ENCODE measurements around the gene LSM3.
"Not testable (repeated sequence)": the region's sequence is repeated elsewhere in the genome, so short reads cannot be mapped to it uniquely, and the experiment has no call there.

LSM3 gene

GRCh38 chr3:14216257-14217048 is 37.8 kb downstream of the LSM3 start:
- H3K9me3 ChIP-seq (ENCODE audit: control insufficient read depth, low read length) = no peaks in the 10 kb centered on the region
- no peaks in the 10 kb centered on the region for H3K27me3 ChIP-seq (ENCODE audit: control insufficient read depth, insufficient read depth, low read length, poor library complexity, severe bottlenecking)
- H3K27ac ChIP-seq (ENCODE audit: insufficient read depth, low read depth, low read length, poor library complexity, severe bottlenecking) = no peak overlapping the region
- no peaks in the 10 kb centered on the region for H3K36me3 ChIP-seq (ENCODE audit: control insufficient read depth, insufficient read depth, low read length)
- no peak overlapping the region for H3K4me3 ChIP-seq (ENCODE audit: insufficient read depth, low read depth, low read length)
- no peaks in the 10 kb centered on the region for H3K4me1 ChIP-seq (ENCODE audit: control insufficient read depth, insufficient read depth, low read length)
- WGBS, 2 experiments = 70 to 73% methylated on average over 22 of the region's 22 CpGs

GRCh38 chr3:14218355-14218754 is 39.7 kb downstream of the LSM3 start:
- Histone ChIP-seq H3K27ac (ENCODE audit: insufficient read depth, low read depth, low read length, poor library complexity, severe bottlenecking) (no peak overlapping the region), H3K9me3 (ENCODE audit: control insufficient read depth, low read length) (no peaks in the 10 kb centered on the region), H3K27me3 (ENCODE audit: control insufficient read depth, insufficient read depth, low read length, poor library complexity, severe bottlenecking) (no peaks in the 10 kb centered on the region), H3K36me3 (ENCODE audit: control insufficient read depth, insufficient read depth, low read length) (no peaks in the 10 kb centered on the region), H3K4me1 (ENCODE audit: control insufficient read depth, insufficient read depth, low read length) (no peaks in the 10 kb centered on the region), H3K4me3 (ENCODE audit: insufficient read depth, low read depth, low read length) (no peak overlapping the region)

GRCh38 chr3:14220933-14221332 is 42.3 kb downstream of the LSM3 start:
- Histone ChIP-seq H3K4me3 (ENCODE audit: insufficient read depth, low read depth, low read length) (no peak overlapping the region), H3K36me3 (ENCODE audit: control insufficient read depth, insufficient read depth, low read length) (no peaks in the 10 kb centered on the region), H3K27me3 (ENCODE audit: control insufficient read depth, insufficient read depth, low read length, poor library complexity, severe bottlenecking) (no peaks in the 10 kb centered on the region), H3K9me3 (ENCODE audit: control insufficient read depth, low read length) (no peaks in the 10 kb centered on the region), H3K27ac (ENCODE audit: insufficient read depth, low read depth, low read length, poor library complexity, severe bottlenecking) (no peak overlapping the region), H3K4me1 (ENCODE audit: control insufficient read depth, insufficient read depth, low read length) (no peaks in the 10 kb centered on the region)
- no CpG with 5 or more reads among the region's 1 CpG for WGBS, 2 experiments

- no peaks in the 10 kb centered on the region for H3K9me3 ChIP-seq (ENCODE audit: control insufficient read depth, low read length)
- H3K36me3 ChIP-seq (ENCODE audit: control insufficient read depth, insufficient read depth, low read length) = no peaks in the 10 kb centered on the region
- no peaks in the 10 kb centered on the region for H3K27me3 ChIP-seq (ENCODE audit: control insufficient read depth, insufficient read depth, low read length, poor library complexity, severe bottlenecking)
- no peaks in the 10 kb centered on the region for H3K4me1 ChIP-seq (ENCODE audit: control insufficient read depth, insufficient read depth, low read length)
- no peak overlapping the region for H3K27ac ChIP-seq (ENCODE audit: insufficient read depth, low read depth, low read length, poor library complexity, severe bottlenecking)
- 89 to 94% methylated on average over 1 of the region's 1 CpG for WGBS, 2 experiments
- no peak overlapping the region for H3K4me3 ChIP-seq (ENCODE audit: insufficient read depth, low read depth, low read length)
Measured at GRCh38 chr3:14221902-14222301, 43.3 kb downstream of the LSM3 start.

- Histone ChIP-seq H3K4me1 (ENCODE audit: control insufficient read depth, insufficient read depth, low read length) (no peaks in the 10 kb centered on the region), H3K27me3 (ENCODE audit: control insufficient read depth, insufficient read depth, low read length, poor library complexity, severe bottlenecking) (no peaks in the 10 kb centered on the region)
- 100% methylated on average over 1 of the region's 1 CpG; no CpG with 5 or more reads in 1 of the 2 experiments for WGBS, 2 experiments
Measured at GRCh38 chr3:14222457-14222856, 43.8 kb downstream of the LSM3 start.

GRCh38 chr3:14222900-14223594 is 44.4 kb downstream of the LSM3 start:
- Histone ChIP-seq H3K36me3 (ENCODE audit: control insufficient read depth, insufficient read depth, low read length) (no peaks in the 10 kb centered on the region), H3K4me1 (ENCODE audit: control insufficient read depth, insufficient read depth, low read length) (no peaks in the 10 kb centered on the region), H3K27me3 (ENCODE audit: control insufficient read depth, insufficient read depth, low read length, poor library complexity, severe bottlenecking) (no peaks in the 10 kb centered on the region), H3K4me3 (ENCODE audit: insufficient read depth, low read depth, low read length) (no peak overlapping the region), H3K9me3 (ENCODE audit: control insufficient read depth, low read length) (no peaks in the 10 kb centered on the region), H3K27ac (ENCODE audit: insufficient read depth, low read depth, low read length, poor library complexity, severe bottlenecking) (no peak overlapping the region)
- 86 to 89% methylated on average over 3 of the region's 3 CpGs for WGBS, 2 experiments

More at GRCh38 chr3:14222457-14222856, 43.8 kb downstream of the LSM3 start:
- H3K36me3 ChIP-seq (ENCODE audit: control insufficient read depth, insufficient read depth, low read length) = no peaks in the 10 kb centered on the region
- H3K27ac ChIP-seq (ENCODE audit: insufficient read depth, low read depth, low read length, poor library complexity, severe bottlenecking) = no peak overlapping the region
- H3K9me3 ChIP-seq (ENCODE audit: control insufficient read depth, low read length) = no peaks in the 10 kb centered on the region
- no peak overlapping the region for H3K4me3 ChIP-seq (ENCODE audit: insufficient read depth, low read depth, low read length)

- Histone ChIP-seq H3K27me3 (ENCODE audit: control insufficient read depth, insufficient read depth, low read length, poor library complexity, severe bottlenecking) (no peaks in the 10 kb centered on the region), H3K4me3 (ENCODE audit: insufficient read depth, low read depth, low read length) (no peak overlapping the region), H3K27ac (ENCODE audit: insufficient read depth, low read depth, low read length, poor library complexity, severe bottlenecking) (no peak overlapping the region), H3K4me1 (ENCODE audit: control insufficient read depth, insufficient read depth, low read length) (no peaks in the 10 kb centered on the region), H3K36me3 (ENCODE audit: control insufficient read depth, insufficient read depth, low read length) (no peaks in the 10 kb centered on the region), H3K9me3 (ENCODE audit: control insufficient read depth, low read length) (no peaks in the 10 kb centered on the region)
- 79 to 80% methylated on average over 1 of the region's 1 CpG for WGBS, 2 experiments
Measured at GRCh38 chr3:14223595-14223994, 45.0 kb downstream of the LSM3 start.

GRCh38 chr3:14224895-14225294 is 46.3 kb downstream of the LSM3 start:
- H3K27me3 ChIP-seq (ENCODE audit: control insufficient read depth, insufficient read depth, low read length, poor library complexity, severe bottlenecking) = no peaks in the 10 kb centered on the region
- no peaks in the 10 kb centered on the region for H3K9me3 ChIP-seq (ENCODE audit: control insufficient read depth, low read length)
- no peaks in the 10 kb centered on the region for H3K4me1 ChIP-seq (ENCODE audit: control insufficient read depth, insufficient read depth, low read length)
- H3K27ac ChIP-seq (ENCODE audit: insufficient read depth, low read depth, low read length, poor library complexity, severe bottlenecking) = no peak overlapping the region
- WGBS, 2 experiments = 92 to 93% methylated on average over 6 of the region's 6 CpGs
- H3K36me3 ChIP-seq (ENCODE audit: control insufficient read depth, insufficient read depth, low read length) = no peaks in the 10 kb centered on the region
- H3K4me3 ChIP-seq (ENCODE audit: insufficient read depth, low read depth, low read length) = no peak overlapping the region

GRCh38 chr3:14225421-14225820 is 46.8 kb downstream of the LSM3 start:
- 94 to 96% methylated on average over 9 of the region's 9 CpGs for WGBS, 2 experiments
- no peaks in the 10 kb centered on the region for H3K36me3 ChIP-seq (ENCODE audit: control insufficient read depth, insufficient read depth, low read length)
- H3K9me3 ChIP-seq (ENCODE audit: control insufficient read depth, low read length) = no peaks in the 10 kb centered on the region
- no peaks in the 10 kb centered on the region for H3K4me1 ChIP-seq (ENCODE audit: control insufficient read depth, insufficient read depth, low read length)
- H3K27ac ChIP-seq (ENCODE audit: insufficient read depth, low read depth, low read length, poor library complexity, severe bottlenecking) = no peak overlapping the region
- H3K27me3 ChIP-seq (ENCODE audit: control insufficient read depth, insufficient read depth, low read length, poor library complexity, severe bottlenecking) = no peaks in the 10 kb centered on the region
- H3K4me3 ChIP-seq (ENCODE audit: insufficient read depth, low read depth, low read length) = no peak overlapping the region

GRCh38 chr3:14226351-14226750 is 47.7 kb downstream of the LSM3 start:
- H3K4me1 ChIP-seq (ENCODE audit: control insufficient read depth, insufficient read depth, low read length); H3K27ac ChIP-seq (ENCODE audit: insufficient read depth, low read depth, low read length, poor library complexity, severe bottlenecking); H3K27me3 ChIP-seq (ENCODE audit: control insufficient read depth, insufficient read depth, low read length, poor library complexity, severe bottlenecking); H3K4me3 ChIP-seq (ENCODE audit: insufficient read depth, low read depth, low read length); H3K36me3 ChIP-seq (ENCODE audit: control insufficient read depth, insufficient read depth, low read length); H3K9me3 ChIP-seq (ENCODE audit: control insufficient read depth, low read length): not testable (repeated sequence)
- WGBS, 2 experiments = 82 to 87% methylated on average over 3 of the region's 3 CpGs
